22Rv1 (cell line): ENCODE measurements around the gene CHIA.

Source experiments
- ZFX ChIP-seq: fragments of 450-650 bp; IDR thresholded peaks from 2 replicates; pipeline ENCODE4 v1.6.1; 2017; ENCODE audit warnings: antibody characterized with exemption, borderline replicate concordance
- TF ChIP-seq, protein P1 (sequence below): fragments of 450-650 bp; IDR thresholded peaks from 2 replicates; pipeline ENCODE4 v1.5.1; 2017; ENCODE audit warnings: mild to moderate bottlenecking

DNA sequence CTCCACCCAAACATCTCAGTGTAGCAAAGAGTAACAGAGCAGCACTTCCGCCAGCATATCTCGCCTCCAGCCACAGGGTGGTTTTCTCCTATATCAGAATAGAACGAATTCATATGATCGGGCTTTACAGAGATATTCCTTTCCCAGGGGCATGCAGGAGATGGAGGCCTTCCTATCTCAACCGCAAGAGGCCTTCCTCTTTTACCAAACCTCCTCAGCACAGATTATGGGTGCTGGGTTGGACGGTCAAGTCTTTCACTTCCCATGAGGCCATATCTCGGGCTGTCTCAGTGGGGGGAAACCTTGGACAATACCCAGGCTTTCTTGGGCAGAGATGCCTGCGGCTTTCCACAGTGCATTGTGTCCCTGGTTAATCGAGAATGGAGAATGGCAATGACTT, 71.1 kb downstream of the CHIA start:
- TF ChIP-seq, protein P1, sequence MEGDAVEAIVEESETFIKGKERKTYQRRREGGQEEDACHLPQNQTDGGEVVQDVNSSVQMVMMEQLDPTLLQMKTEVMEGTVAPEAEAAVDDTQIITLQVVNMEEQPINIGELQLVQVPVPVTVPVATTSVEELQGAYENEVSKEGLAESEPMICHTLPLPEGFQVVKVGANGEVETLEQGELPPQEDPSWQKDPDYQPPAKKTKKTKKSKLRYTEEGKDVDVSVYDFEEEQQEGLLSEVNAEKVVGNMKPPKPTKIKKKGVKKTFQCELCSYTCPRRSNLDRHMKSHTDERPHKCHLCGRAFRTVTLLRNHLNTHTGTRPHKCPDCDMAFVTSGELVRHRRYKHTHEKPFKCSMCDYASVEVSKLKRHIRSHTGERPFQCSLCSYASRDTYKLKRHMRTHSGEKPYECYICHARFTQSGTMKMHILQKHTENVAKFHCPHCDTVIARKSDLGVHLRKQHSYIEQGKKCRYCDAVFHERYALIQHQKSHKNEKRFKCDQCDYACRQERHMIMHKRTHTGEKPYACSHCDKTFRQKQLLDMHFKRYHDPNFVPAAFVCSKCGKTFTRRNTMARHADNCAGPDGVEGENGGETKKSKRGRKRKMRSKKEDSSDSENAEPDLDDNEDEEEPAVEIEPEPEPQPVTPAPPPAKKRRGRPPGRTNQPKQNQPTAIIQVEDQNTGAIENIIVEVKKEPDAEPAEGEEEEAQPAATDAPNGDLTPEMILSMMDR, result no peak
- TF ChIP-seq ZFX, result no peak
